IMR-90 (cell line): ENCODE data around the gene LCA5L. TPM values are rescaled to one million over a fixed set of nuclear protein-coding genes. Genes with fewer than 3 reads are reported as not detected.
"Not testable (repeated sequence)": the region's sequence is repeated elsewhere in the genome, so short reads cannot be mapped to it uniquely, and the experiment has no call there.

Source experiments
- ATAC-seq: fragments of 200-7000 bp; cut with Tn5 transposase; 2 replicates; pipeline ENCODE4 v1.9.1; 2020; ENCODE audit warnings: low read depth, mild to moderate bottlenecking, moderate library complexity
- BruUV-seq: library from RNA; stranded (reverse); fragments of 400-500 nt; replicated peaks from 2 replicates; lab custom pipeline; 2021; lab: Mats Ljungman, UMichigan
- CTCF ChIA-PET: fragments of 300-600 bp; formaldehyde crosslinking; extraction: SDS; loops from one replicate; lab custom pipeline; 2021; ENCODE audit warnings: antibody characterized with exemption; lab: Yijun Ruan, JAX
- POLR2A ChIA-PET: fragments of 300-600 bp; sonication (Branson Sonifier 250); formaldehyde crosslinking; loops from one replicate; lab custom pipeline; 2022; ENCODE audit warnings: antibody characterized with exemption; ENCODE audit not compliant: unreplicated experiment; lab: Charles Lee
- DNase-seq: peaks from one replicate; pipeline ENCODE4 v3.0.0; 2013
- H2AFZ ChIP-seq: replicated peaks from 2 replicates; pipeline ENCODE3; 2013; ENCODE audit warnings: low read length, mild to moderate bottlenecking; ENCODE audit not compliant: poor library complexity
- H2AK5ac ChIP-seq: 2 replicates; pipeline ENCODE4 v1.6.1; 2013; ENCODE audit warnings: low read depth, low read length, inconsistent platforms
- H2AK9ac ChIP-seq: replicated peaks from 2 replicates; pipeline ENCODE3; 2013; ENCODE audit warnings: mild to moderate bottlenecking, low read depth, low read length, moderate library complexity; ENCODE audit not compliant: poor library complexity
- H2BK120ac ChIP-seq: 2 replicates; pipeline ENCODE4 v1.6.1; 2013; ENCODE audit warnings: low read depth, low read length, inconsistent platforms
- H2BK15ac ChIP-seq: 3 replicates; pipeline ENCODE4 v1.6.1; 2013; ENCODE audit warnings: low read depth, low read length, inconsistent platforms
- H2BK20ac ChIP-seq: 2 replicates; pipeline ENCODE4 v1.6.1; 2013; ENCODE audit warnings: low read depth, mild to moderate bottlenecking, inconsistent platforms, low read length, moderate library complexity
- H2BK5ac ChIP-seq: 2 replicates; pipeline ENCODE4 v1.6.1; 2013; ENCODE audit warnings: mild to moderate bottlenecking, low read depth, low read length, inconsistent platforms; ENCODE audit not compliant: poor library complexity, severe bottlenecking
- H3K14ac ChIP-seq: replicated peaks from 2 replicates; pipeline ENCODE4 v1.6.1; 2013; ENCODE audit warnings: low read depth, low read length, inconsistent platforms
- H3K18ac ChIP-seq: 2 replicates; pipeline ENCODE4 v1.6.1; 2013; ENCODE audit warnings: low read depth, low read length, control low read depth
- H3K23ac ChIP-seq: 2 replicates; pipeline ENCODE4 v1.6.1; 2013; ENCODE audit warnings: low read depth, low read length, inconsistent platforms
- H3K27ac ChIP-seq: 2 replicates; pipeline ENCODE4 v1.5.1; 2013; ENCODE audit warnings: mild to moderate bottlenecking, control low read depth, low read length; ENCODE audit not compliant: insufficient read depth
- H3K27me3 ChIP-seq: 2 replicates; pipeline ENCODE4 v1.6.1; 2013; ENCODE audit warnings: low read length; ENCODE audit not compliant: control insufficient read depth, insufficient read depth
- H3K36me3 ChIP-seq: 2 replicates; pipeline ENCODE4 v1.6.1; 2013; ENCODE audit warnings: low read length, mixed read lengths; ENCODE audit not compliant: control insufficient read depth, insufficient read depth
- H3K4ac ChIP-seq: 2 replicates; pipeline ENCODE4 v1.6.1; 2013; ENCODE audit warnings: low read depth, low read length, inconsistent platforms
- H3K4me1 ChIP-seq: 2 replicates; pipeline ENCODE4 v1.6.1; 2013; ENCODE audit warnings: low read length, mixed read lengths; ENCODE audit not compliant: control insufficient read depth, insufficient read depth
- H3K4me2 ChIP-seq: 2 replicates; pipeline ENCODE4 v1.6.1; 2013; ENCODE audit warnings: low read depth, mild to moderate bottlenecking, control low read depth, low read length, moderate library complexity
- H3K4me3 ChIP-seq: 2 replicates; pipeline ENCODE4 v1.5.1; 2013; ENCODE audit warnings: low read depth, mild to moderate bottlenecking, control low read depth, low read length, moderate library complexity; ENCODE audit not compliant: insufficient read depth
- H3K56ac ChIP-seq: 2 replicates; pipeline ENCODE4 v1.6.1; 2013; ENCODE audit warnings: low read length, inconsistent platforms; ENCODE audit not compliant: insufficient read depth; ENCODE audit errors: extremely low read depth
- H3K79me1 ChIP-seq, 2 experiments: 2 replicates each; pipeline ENCODE4 v1.6.1; 2013; ENCODE audit warnings: low read length in 2 of 2, inconsistent platforms in 1 of 2, low read depth in 1 of 2
- H3K9ac ChIP-seq: 2 replicates; pipeline ENCODE4 v1.6.1; 2013; ENCODE audit warnings: low read depth, low read length, control low read depth
- H3K9me1 ChIP-seq: 2 replicates; pipeline ENCODE4 v1.6.1; 2013; ENCODE audit warnings: low read length, inconsistent platforms; ENCODE audit not compliant: insufficient read depth
- H3K9me3 ChIP-seq: 2 replicates; pipeline ENCODE4 v1.6.1; 2013; ENCODE audit warnings: low read length; ENCODE audit not compliant: control insufficient read depth, insufficient read depth
- H4K20me1 ChIP-seq: 2 replicates; pipeline ENCODE4 v1.6.1; 2013; ENCODE audit warnings: low read length, inconsistent platforms; ENCODE audit not compliant: insufficient read depth
- H4K5ac ChIP-seq: 2 replicates; pipeline ENCODE4 v1.6.1; 2013; ENCODE audit warnings: mild to moderate bottlenecking, low read depth, low read length, control low read depth
- H4K8ac ChIP-seq, 2 experiments: 2 replicates each; pipeline ENCODE4 v1.6.1; 2013; ENCODE audit warnings: low read depth in 2 of 2, low read length in 2 of 2, control low read depth in 1 of 2, inconsistent platforms in 1 of 2
- H4K91ac ChIP-seq: 2 replicates; pipeline ENCODE4 v1.6.1; 2013; ENCODE audit warnings: low read depth, low read length, inconsistent platforms; ENCODE audit not compliant: insufficient read depth
- BHLHE40 ChIP-seq: fragments of 150-350 bp; IDR thresholded peaks from 2 replicates; pipeline ENCODE4 v1.6.1; 2016; ENCODE audit warnings: mild to moderate bottlenecking, low read depth, low read length
- CTCF ChIP-seq: conservative IDR thresholded peaks from 2 replicates; pipeline ENCODE4 v1.5.1; 2012; ENCODE audit warnings: mild to moderate bottlenecking, low read depth, low read length, improper control_type of control experiment
- FOS ChIP-seq: fragments of 150-350 bp; IDR thresholded peaks from 2 replicates; pipeline ENCODE4 v1.6.1; 2016; ENCODE audit warnings: low read depth, low read length
- RAD21 ChIP-seq: IDR thresholded peaks from 2 replicates; pipeline ENCODE4 v1.6.1; 2012; ENCODE audit warnings: low read length, improper control_type of control experiment
- WGBS, 2 experiments: methylation state at CpG; one replicate each; pipeline versions ENCODE4 v1.1.5 to v1.1.7; 2013; ENCODE audit warnings: missing lambda C conversion rate in 2 of 2; ENCODE audit not compliant: insufficient read length in 1 of 2; ENCODE audit errors: extremely low coverage in 2 of 2; 5-methylcytosine and 5-hydroxymethylcytosine counted together
- dilution Hi-C: fragments of 300-500 bp; cut with HindIII; formaldehyde crosslinking; loops from one replicate; pipeline ENCODE4 v1.14.3; 2018; ENCODE audit warnings: low sequenced_read_pairs; ENCODE audit not compliant: unreplicated experiment
- in situ Hi-C: fragments of 300-500 bp; cut with MboI; formaldehyde crosslinking; loops from 3 replicates; pipeline ENCODE4 v1.14.3; 2019; ENCODE audit warnings: low sequenced_read_pairs, inconsistent platforms, mixed read lengths
- intact Hi-C: fragments of 100-400 bp; cut with micrococcal nuclease; formaldehyde crosslinking; loops from 2 replicates; pipeline ENCODE4 v1.10.0; 2022
- polyA plus RNA-seq, 3 experiments: library from polyadenylated mRNA; depleted of rRNA; stranded (reverse); fragments of >200 nt; gene quantifications; 2 replicates each; pipeline ENCODE4 v1.2.3, GENCODE V29; 2012; ENCODE audit warnings: low replicate concordance in 1 of 3
- total RNA-seq: library from RNA; depleted of rRNA; stranded (reverse); fragments of >200 nt; gene quantifications from 2 replicates; pipeline ENCODE4 v1.2.3, GENCODE V29; 2012

LCA5L gene
- total and polyA plus RNA-seq, 2 of the 4 experiments (the other 2 are of a cell fraction), result 0.18 to 0.26 TPM

GRCh38 chr21:39373634-39374033 lies 71.9 kb downstream of the LCA5L start:
- no peak overlapping the region for H2BK5ac ChIP-seq
- no peak overlapping the region for H2AK9ac ChIP-seq
- H2BK120ac ChIP-seq, result no peak overlapping the region
- H3K9me3 ChIP-seq, result no peaks in the 10 kb centered on the region
- peak; percentile 80 for ATAC-seq
- ChIA-PET POLR2A (no interaction called here), CTCF (no interaction called here)
- H4K5ac ChIP-seq, result no peak overlapping the region
- dilution Hi-C loops (no loop called here), intact Hi-C loops (no loop called here), in situ Hi-C loops (no loop called here)
- peak; percentile 16; the same call in 1 of the 2 replicates for TF ChIP-seq BHLHE40
- peak; percentile 47 for TF ChIP-seq RAD21
- TF ChIP-seq CTCF, result peak; percentile 32; the same call in 1 of the 2 replicates
- TF ChIP-seq FOS, result no peak
- DNase-seq, result peak; percentile 47
- H3K4me2 ChIP-seq, result 0 out of 2 replicates have a peak overlapping the region, but pooled peaks have one; percentile 35
- no peak overlapping the region for H2AK5ac ChIP-seq
- H3K14ac ChIP-seq, result no peak overlapping the region
- no peaks in the 10 kb centered on the region for H3K36me3 ChIP-seq
- peak overlapping the region; percentile 22; the same call in 1 of the 2 replicates for H2BK20ac ChIP-seq
- no peak overlapping the region for H3K4ac ChIP-seq
- H3K27ac ChIP-seq, result no peak overlapping the region
- no peak overlapping the region for H2BK15ac ChIP-seq
- H4K20me1 ChIP-seq, result no peaks in the 10 kb centered on the region
- no peak overlapping the region for H3K23ac ChIP-seq
- no peak overlapping the region for H3K56ac ChIP-seq
- H3K4me1 ChIP-seq, result 0 out of 2 replicates have a peak, but pooled peaks cover 1% of the 10 kb centered on the region
- H4K91ac ChIP-seq, result no peak overlapping the region
- no peaks in the 10 kb centered on the region for H3K79me1 ChIP-seq
- peak overlapping the region; percentile 5 for H2AFZ ChIP-seq
- H3K18ac ChIP-seq, result no peak overlapping the region
- no TSS peak for BruUV-seq
- H3K27me3 ChIP-seq, result 0 out of 2 replicates have a peak, but pooled peaks cover 2% of the 10 kb centered on the region
- no peak overlapping the region for H4K8ac ChIP-seq
- no peak overlapping the region for H3K9ac ChIP-seq
- no peak overlapping the region for H3K4me3 ChIP-seq
- 19% methylated on average over 4 of the region's 5 CpGs; no CpG with 5 or more reads in 1 of the 2 experiments for WGBS, 2 experiments
- H3K9me1 ChIP-seq, result no peaks in the 10 kb centered on the region

GRCh38 chr21:39369896-39370288 lies 75.7 kb downstream of the LCA5L start:
- H2AK9ac ChIP-seq, intact Hi-C loops, H2BK15ac ChIP-seq, in situ Hi-C loops, H3K56ac ChIP-seq, H3K18ac ChIP-seq, ATAC-seq, H3K9ac ChIP-seq, H4K91ac ChIP-seq, H3K14ac ChIP-seq, BruUV-seq, CTCF ChIA-PET, H3K9me3 ChIP-seq, DNase-seq, dilution Hi-C loops, H3K4me1 ChIP-seq, H3K36me3 ChIP-seq, H2AK5ac ChIP-seq, H3K27me3 ChIP-seq, H4K5ac ChIP-seq, H4K8ac ChIP-seq, H3K9me1 ChIP-seq, H3K23ac ChIP-seq, H4K20me1 ChIP-seq, H3K79me1 ChIP-seq, H2BK5ac ChIP-seq, H3K4ac ChIP-seq, H2BK20ac ChIP-seq, H2BK120ac ChIP-seq, H2AFZ ChIP-seq, POLR2A ChIA-PET, H3K4me2 ChIP-seq, H3K27ac ChIP-seq, H3K4me3 ChIP-seq: not testable (repeated sequence)
- 83% methylated on average over 1 of the region's 7 CpGs; no CpG with 5 or more reads in 1 of the 2 experiments for WGBS, 2 experiments
